KBM-7 (cell line): ENCODE measurements around the gene QSOX2.

ENCODE experiments used
- DNase-seq: peaks from one replicate; pipeline ENCODE4 v3.0.0-alpha.2; 2015
- in situ Hi-C: fragments of 300-500 bp; cut with MboI; formaldehyde crosslinking; loops from 2 replicates; pipeline ENCODE4 v1.14.3; 2020; ENCODE audit warnings: low sequenced_read_pairs, low pct_unique_long_range_greater_than_20kb, mixed read lengths

The QSOX2 gene

GRCh38 chr9:136255166-136255538, 9.5 kb upstream of the QSOX2 start:
- no peak for DNase-seq
- in situ Hi-C loops = no loop called here

- in situ Hi-C loops = no loop called here
- no peak for DNase-seq
These were observed 9.0 kb upstream of the QSOX2 start for GRCh38 chr9:136254381-136255165.

GRCh38 chr9:136253246-136254130, 7.9 kb upstream of the QSOX2 start:
- in situ Hi-C loops = no loop called here
- no peak for DNase-seq

GRCh38 chr9:136252846-136253245, 7.2 kb upstream of the QSOX2 start:
- DNase-seq = no peak
- in situ Hi-C loops = no loop called here

GRCh38 chr9:136252281-136252680, 6.7 kb upstream of the QSOX2 start:
- DNase-seq = no peak
- in situ Hi-C loops = no loop called here

GRCh38 chr9:136251264-136252115, 5.9 kb upstream of the QSOX2 start:
- in situ Hi-C loops = no loop called here
- no peak for DNase-seq

GRCh38 chr9:136250676-136251075, 5.1 kb upstream of the QSOX2 start:
- in situ Hi-C loops = no loop called here

GRCh38 chr9:136249877-136250559, 4.4 kb upstream of the QSOX2 start:
- in situ Hi-C loops = no loop called here
- DNase-seq = no peak

More at GRCh38 chr9:136250676-136251075, 5.1 kb upstream of the QSOX2 start:
- DNase-seq = no peak

- DNase-seq = no peak
- in situ Hi-C loops = no loop called here
These were observed 3.6 kb upstream of the QSOX2 start for GRCh38 chr9:136248951-136249876.

GRCh38 chr9:136247947-136248637, 2.5 kb upstream of the QSOX2 start:
- no peak for DNase-seq
- in situ Hi-C loops = no loop called here

- in situ Hi-C loops = no loop called here
- no peak for DNase-seq
These were observed 1.9 kb upstream of the QSOX2 start for GRCh38 chr9:136247551-136247916.

- in situ Hi-C loops = no loop called here
- no peak for DNase-seq
These were observed 1.4 kb upstream of the QSOX2 start for GRCh38 chr9:136246849-136247550.

GRCh38 chr9:136244969-136245218, 718 bp downstream of the QSOX2 start:
- in situ Hi-C loops = no loop called here
- no peak for DNase-seq

GRCh38 chr9:136244122-136244968, 1.3 kb downstream of the QSOX2 start:
- DNase-seq = peak; percentile 73
- in situ Hi-C loops = no loop called here

GRCh38 chr9:136243631-136244030, 2.0 kb downstream of the QSOX2 start:
- in situ Hi-C loops = no loop called here
- DNase-seq = no peak

GRCh38 chr9:136242918-136243525, 2.6 kb downstream of the QSOX2 start:
- DNase-seq = no peak
- in situ Hi-C loops = no loop called here
